OCI-LY3 (cell line): ENCODE measurements around the gene RAP1GAP.
A peak's percentile ranks its signal among the peaks of the same experiment; 100 is the strongest.

Experiments used
- H2AFZ ChIP-seq: fragments of 200-600, 300-600 bp; shearing (Covaris generic); 2 replicates; pipeline ENCODE4 v1.6.0; 2014; ENCODE audit warnings: antibody characterized with exemption, low read depth, low read length
- H3K27ac ChIP-seq: fragments of 200-600, 300-600 bp; sonication (generic); 2 replicates; pipeline ENCODE4 v1.5.1; 2014; ENCODE audit warnings: mild to moderate bottlenecking, low read length, moderate library complexity, mixed read lengths
- H3K27me3 ChIP-seq: fragments of 200-600, 300-600 bp; sonication (generic); 2 replicates; pipeline ENCODE4 v1.6.1; 2014; ENCODE audit warnings: low read depth, low read length, mixed read lengths
- H3K36me3 ChIP-seq: fragments of 200-600, 300-600 bp; sonication (generic); replicated peaks from 2 replicates; pipeline ENCODE3; 2014; ENCODE audit warnings: low read depth, low read length, mixed read lengths
- H3K4me1 ChIP-seq: fragments of 300-600, 200-600 bp; sonication (generic); 2 replicates; pipeline ENCODE4 v1.6.1; 2014; ENCODE audit warnings: low read length, mixed read lengths
- H3K4me2 ChIP-seq: fragments of 200-600, 300-600 bp; sonication (generic); 2 replicates; pipeline ENCODE4 v1.6.1; 2014; ENCODE audit warnings: low read length, mixed read lengths
- H3K4me3 ChIP-seq: fragments of 300-600, 200-600 bp; sonication (generic); 2 replicates; pipeline ENCODE4 v1.5.1; 2014; ENCODE audit warnings: antibody characterized with exemption, mild to moderate bottlenecking, low read length, moderate library complexity
- H3K79me2 ChIP-seq: fragments of 300-600, 200-600 bp; shearing (Covaris generic); 2 replicates; pipeline ENCODE4 v1.6.1; 2014; ENCODE audit warnings: mild to moderate bottlenecking, low read length, mixed read lengths
- H3K9ac ChIP-seq: fragments of 300-600, 200-600 bp; shearing (Covaris generic); 2 replicates; pipeline ENCODE4 v1.6.0; 2014; ENCODE audit warnings: mild to moderate bottlenecking, low read length, moderate library complexity
- H3K9me3 ChIP-seq: fragments of 200-600, 300-600 bp; shearing (Covaris generic); 2 replicates; pipeline ENCODE4 v1.6.1; 2014; ENCODE audit warnings: low read length, mixed read lengths; ENCODE audit not compliant: insufficient read depth
- H4K20me1 ChIP-seq: fragments of 200-600, 300-600 bp; sonication (generic); 2 replicates; pipeline ENCODE4 v1.6.1; 2016; ENCODE audit warnings: low read length, mixed read lengths; ENCODE audit not compliant: insufficient read depth
- EZH2phosphoT487 ChIP-seq: fragments of 200-600 bp; shearing (Covaris generic); IDR thresholded peaks from 2 replicates; pipeline ENCODE4 v1.6.1; 2018; ENCODE audit warnings: antibody characterized with exemption, mixed run types, low read depth
- TF ChIP-seq, protein P1 (sequence below): fragments of 200-600, 300-600 bp; sonication (generic); IDR thresholded peaks from 2 replicates; pipeline ENCODE4 v1.5.1; 2014; ENCODE audit warnings: antibody characterized with exemption, low read length, low read depth

RAP1GAP gene

GRCh38 chr1:21650400-21650799 lies 18.8 kb downstream of the RAP1GAP start:
- Histone ChIP-seq H2AFZ (no peak overlapping the region), H3K9ac (no peak overlapping the region), H3K4me2 (peak overlapping the region; percentile 95; the same call in 1 of the 2 replicates), H4K20me1 (no peaks in the 10 kb centered on the region), H3K9me3 (no peaks in the 10 kb centered on the region), H3K27ac (no peak overlapping the region), H3K36me3 (no peaks in the 10 kb centered on the region), H3K4me1 (peaks cover 16% of the 10 kb centered on the region; the same call in 1 of the 2 replicates), H3K4me3 (peak overlapping the region; percentile 95), H3K27me3 (no peaks in the 10 kb centered on the region), H3K79me2 (no peaks in the 10 kb centered on the region)
- TF ChIP-seq, protein P1, sequence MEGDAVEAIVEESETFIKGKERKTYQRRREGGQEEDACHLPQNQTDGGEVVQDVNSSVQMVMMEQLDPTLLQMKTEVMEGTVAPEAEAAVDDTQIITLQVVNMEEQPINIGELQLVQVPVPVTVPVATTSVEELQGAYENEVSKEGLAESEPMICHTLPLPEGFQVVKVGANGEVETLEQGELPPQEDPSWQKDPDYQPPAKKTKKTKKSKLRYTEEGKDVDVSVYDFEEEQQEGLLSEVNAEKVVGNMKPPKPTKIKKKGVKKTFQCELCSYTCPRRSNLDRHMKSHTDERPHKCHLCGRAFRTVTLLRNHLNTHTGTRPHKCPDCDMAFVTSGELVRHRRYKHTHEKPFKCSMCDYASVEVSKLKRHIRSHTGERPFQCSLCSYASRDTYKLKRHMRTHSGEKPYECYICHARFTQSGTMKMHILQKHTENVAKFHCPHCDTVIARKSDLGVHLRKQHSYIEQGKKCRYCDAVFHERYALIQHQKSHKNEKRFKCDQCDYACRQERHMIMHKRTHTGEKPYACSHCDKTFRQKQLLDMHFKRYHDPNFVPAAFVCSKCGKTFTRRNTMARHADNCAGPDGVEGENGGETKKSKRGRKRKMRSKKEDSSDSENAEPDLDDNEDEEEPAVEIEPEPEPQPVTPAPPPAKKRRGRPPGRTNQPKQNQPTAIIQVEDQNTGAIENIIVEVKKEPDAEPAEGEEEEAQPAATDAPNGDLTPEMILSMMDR: no peak
- TF ChIP-seq EZH2phosphoT487: no peak

- no peak for TF ChIP-seq EZH2phosphoT487
- TF ChIP-seq, protein P1: no peak
- Histone ChIP-seq H2AFZ (no peak overlapping the region), H3K36me3 (no peaks in the 10 kb centered on the region), H3K79me2 (no peaks in the 10 kb centered on the region), H3K4me1 (peaks cover 16% of the 10 kb centered on the region; the same call in 1 of the 2 replicates), H4K20me1 (no peaks in the 10 kb centered on the region), H3K4me3 (no peak overlapping the region), H3K9ac (no peak overlapping the region), H3K9me3 (no peaks in the 10 kb centered on the region), H3K27me3 (no peaks in the 10 kb centered on the region), H3K4me2 (no peak overlapping the region), H3K27ac (no peak overlapping the region)
These were observed 19.8 kb downstream of the RAP1GAP start for GRCh38 chr1:21649315-21649714.

- no peaks in the 10 kb centered on the region for H4K20me1 ChIP-seq
These were observed 20.4 kb downstream of the RAP1GAP start for GRCh38 chr1:21648791-21649190.

DNA sequence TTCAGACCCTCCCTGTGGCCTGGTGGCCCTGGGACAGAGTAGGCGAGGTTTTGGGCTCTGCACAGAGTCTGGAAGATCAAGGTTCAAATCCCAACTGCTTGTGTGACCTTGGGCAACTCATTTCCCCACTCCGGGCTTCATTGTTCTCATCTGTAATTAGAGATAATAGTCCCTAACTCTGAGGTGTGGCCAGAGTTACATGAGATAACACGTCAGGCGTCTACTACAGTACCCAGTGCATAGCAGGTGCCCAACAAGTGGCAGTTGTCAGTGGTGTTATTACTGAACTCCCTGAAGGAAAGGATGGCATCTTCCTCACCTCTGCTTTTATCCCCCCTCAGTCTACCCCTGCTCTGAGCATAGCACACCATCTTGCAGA lies 20.8 kb downstream of the RAP1GAP start:
- Histone ChIP-seq H3K27ac (no peak overlapping the region), H3K9me3 (no peaks in the 10 kb centered on the region), H3K4me1 (peaks cover 16% of the 10 kb centered on the region; the same call in 1 of the 2 replicates), H3K4me2 (no peak overlapping the region), H3K4me3 (no peak overlapping the region), H2AFZ (no peak overlapping the region), H3K27me3 (no peaks in the 10 kb centered on the region), H3K79me2 (no peaks in the 10 kb centered on the region), H3K9ac (no peak overlapping the region), H3K36me3 (no peaks in the 10 kb centered on the region), H4K20me1 (no peaks in the 10 kb centered on the region)
- TF ChIP-seq, protein P1: no peak
- TF ChIP-seq EZH2phosphoT487: no peak

More at GRCh38 chr1:21648791-21649190, 20.4 kb downstream of the RAP1GAP start:
- no peaks in the 10 kb centered on the region for H3K9me3 ChIP-seq
- H3K4me1 ChIP-seq: peaks cover 16% of the 10 kb centered on the region; the same call in 1 of the 2 replicates
- no peaks in the 10 kb centered on the region for H3K36me3 ChIP-seq
- H3K4me2 ChIP-seq: no peak overlapping the region
- H3K9ac ChIP-seq: no peak overlapping the region
- no peak overlapping the region for H3K4me3 ChIP-seq
- no peak overlapping the region for H2AFZ ChIP-seq
- no peak overlapping the region for H3K27ac ChIP-seq
- no peaks in the 10 kb centered on the region for H3K27me3 ChIP-seq
- TF ChIP-seq EZH2phosphoT487: no peak
- TF ChIP-seq, protein P1: no peak
- H3K79me2 ChIP-seq: no peaks in the 10 kb centered on the region
